A549 (cell line): Measurements from ENCODE around the gene FAM240A. TPM values are rescaled to one million over a fixed set of nuclear protein-coding genes. Genes with fewer than 3 reads are reported as not detected.

Source experiments
- ATAC-seq, 2 experiments: fragments of 200-7000 bp in 1 of 2; fragments of >200 bp in 1 of 2; cut with Nextera tagmentation in 1 of 2; cut with Tn5 transposase in 1 of 2; 3 replicates each; pipeline versions ENCODE4 v1.8.0 to v1.9.1; 2018 to 2020; ENCODE audit warnings: mild to moderate bottlenecking in 1 of 2, moderate library complexity in 1 of 2
- CTCF ChIA-PET: fragments of 300-600 bp; sonication (Branson Sonifier 250); formaldehyde crosslinking; extraction: SDS; loops from one replicate; lab custom pipeline; 2021; ENCODE audit warnings: antibody characterized with exemption, inconsistent platforms; lab: Yijun Ruan, JAX
- POLR2A ChIA-PET: fragments of 350-600 bp; formaldehyde crosslinking; extraction: SDS; loops from one replicate; lab custom pipeline; 2021; ENCODE audit warnings: antibody characterized with exemption, inconsistent platforms; lab: Yijun Ruan, JAX
- DNase-seq, 2 experiments: peaks; one replicate each; pipeline versions ENCODE4 v3.0.0 to v3.0.0-alpha.2; 2011 to 2016; ENCODE audit warnings: low read depth in 1 of 2, low spot score in 1 of 2
- FAIRE-seq: peaks from 2 replicates; lab custom pipeline; 2011; peaks lifted over from hg19 to GRCh38; lab: Jason Lieb, UNC
- H3K27ac ChIP-seq, 2 experiments: fragments of >200 bp; sonication (Bioruptor Twin); formaldehyde crosslinking; 3 replicates each; pipeline ENCODE4 v1.5.1; 2016 to 2017
- H3K4me1 ChIP-seq: fragments of >200 bp; sonication (Bioruptor Twin); formaldehyde crosslinking; 3 replicates; pipeline ENCODE4 v1.6.1; 2016
- H3K4me2 ChIP-seq: fragments of >200 bp; sonication (Bioruptor Twin); formaldehyde crosslinking; 3 replicates; pipeline ENCODE4 v1.6.1; 2016
- H3K4me3 ChIP-seq: fragments of >200 bp; sonication (Bioruptor Twin); formaldehyde crosslinking; 3 replicates; pipeline ENCODE4 v1.5.1; 2016
- H3K9me3 ChIP-seq: fragments of >200 bp; sonication (Bioruptor Twin); formaldehyde crosslinking; 3 replicates; pipeline ENCODE4 v1.6.1; 2016
- BHLHE40 ChIP-seq: IDR thresholded peaks from 2 replicates; pipeline ENCODE4 v1.6.1; 2012; ENCODE audit warnings: low read depth, low read length, inconsistent platforms
- CBX2 ChIP-seq: fragments of 200-600 bp; sonication (generic); IDR thresholded peaks from 2 replicates; pipeline ENCODE4 v1.6.1; 2016; ENCODE audit warnings: low read depth, mild to moderate bottlenecking, borderline replicate concordance
- CEBPB ChIP-seq, 2 experiments: fragments of >200 bp in 1 of 2; sonication (Bioruptor Twin) in 1 of 2; formaldehyde crosslinking in 1 of 2; IDR thresholded peaks; 2 replicates each; pipeline ENCODE4 v1.6.1; 2012 to 2016
- CHD4 ChIP-seq: fragments of 200-600 bp; sonication (generic); IDR thresholded peaks from 2 replicates; pipeline ENCODE4 v1.6.1; 2016; ENCODE audit warnings: antibody characterized with exemption, mild to moderate bottlenecking, borderline replicate concordance
- EHF ChIP-seq: fragments of 250-450 bp; sonication (Bioruptor Pico); IDR thresholded peaks from 2 replicates; pipeline ENCODE4 v1.5.0; 2020; ENCODE audit warnings: mild to moderate bottlenecking
- ESRRA ChIP-seq: fragments of 150-350 bp; IDR thresholded peaks from 2 replicates; pipeline ENCODE4 v1.6.1; 2014; ENCODE audit warnings: mild to moderate bottlenecking, low read length, borderline replicate concordance
- GATA3 ChIP-seq: IDR thresholded peaks from 2 replicates; pipeline ENCODE4 v1.6.1; 2012; ENCODE audit warnings: borderline replicate concordance
- HEYL ChIP-seq: fragments of 250-450 bp; sonication (Bioruptor Pico); IDR thresholded peaks from 2 replicates; pipeline ENCODE4 v1.8.0; 2021; ENCODE audit warnings: mild to moderate bottlenecking, moderate library complexity
- HOXA7 ChIP-seq: fragments of 250-450 bp; sonication (Bioruptor Pico); IDR thresholded peaks from 2 replicates; pipeline ENCODE4 v1.5.0; 2020; ENCODE audit warnings: mild to moderate bottlenecking, moderate library complexity
- HOXB13 ChIP-seq: fragments of 250-450 bp; sonication (Bioruptor Pico); IDR thresholded peaks from 2 replicates; pipeline ENCODE4 v1.5.0; 2020; ENCODE audit warnings: low read depth, mild to moderate bottlenecking, moderate library complexity
- MAFK ChIP-seq: fragments of 450-650 bp; IDR thresholded peaks from 2 replicates; pipeline ENCODE4 v1.6.1; 2014; ENCODE audit not compliant: partially characterized antibody
- MAZ ChIP-seq: fragments of 150-350 bp; IDR thresholded peaks from 2 replicates; pipeline ENCODE4 v1.6.1; 2014; ENCODE audit warnings: antibody characterized with exemption, low read depth, low read length, borderline replicate concordance
- NFE2L2 ChIP-seq: fragments of 150-350 bp; conservative IDR thresholded peaks from 2 replicates; pipeline ENCODE4 v1.6.1; 2014; ENCODE audit warnings: low read length
- POLR2A ChIP-seq: IDR thresholded peaks from 2 replicates; pipeline ENCODE4 v1.6.1; 2012; ENCODE audit warnings: mild to moderate bottlenecking, low read length
- POLR2AphosphoS2 ChIP-seq: conservative IDR thresholded peaks from 2 replicates; pipeline ENCODE4 v1.6.1; 2012; ENCODE audit warnings: low read length, improper control_type of control experiment, inconsistent platforms
- REST ChIP-seq: fragments of 200-600 bp; sonication (generic); IDR thresholded peaks from 2 replicates; pipeline ENCODE4 v1.6.1; 2016; ENCODE audit warnings: antibody characterized with exemption, mild to moderate bottlenecking, moderate library complexity
- ZC3H11A ChIP-seq: fragments of 450-650 bp; IDR thresholded peaks from 2 replicates; pipeline ENCODE4 v1.6.1; 2014; ENCODE audit warnings: antibody characterized with exemption, mild to moderate bottlenecking
- ZFP36 ChIP-seq: fragments of 450-650 bp; IDR thresholded peaks from 2 replicates; pipeline ENCODE4 v1.6.1; 2014; ENCODE audit warnings: borderline replicate concordance; ENCODE audit not compliant: partially characterized antibody
- ZNF302 ChIP-seq: fragments of 250-450 bp; sonication (Bioruptor Pico); IDR thresholded peaks from 2 replicates; pipeline ENCODE4 v1.9.0; 2021; ENCODE audit warnings: inconsistent platforms, mild to moderate bottlenecking, moderate library complexity
- WGBS: methylation state at CpG from one replicate; pipeline ENCODE4 v1.1.6; 2017; ENCODE audit errors: missing lambda C conversion rate; 5-methylcytosine and 5-hydroxymethylcytosine counted together
- polyA plus RNA-seq, 4 experiments: library from polyadenylated mRNA; depleted of rRNA in 3 of 4; stranded (reverse); fragments of >200 nt; fragmentation: RNase III in 1 of 4; extraction: RNeasy Plus Mini Kit Qiagen cat#74134 plus additional on column Dnase treatment in 1 of 4; gene quantifications; 2 replicates in 3 of 4; 3 replicates in 1 of 4; pipeline ENCODE4 v1.2.3, GENCODE V29; 2011 to 2017
- TF ChIP-seq, protein P1 (sequence below): IDR thresholded peaks from 2 replicates; pipeline ENCODE4 v1.6.1; 2012; ENCODE audit warnings: low read depth, borderline replicate concordance

FAM240A gene
- polyA plus RNA-seq, 2 of the 4 experiments (the other 2 are of a cell fraction), result not detected

DNA sequence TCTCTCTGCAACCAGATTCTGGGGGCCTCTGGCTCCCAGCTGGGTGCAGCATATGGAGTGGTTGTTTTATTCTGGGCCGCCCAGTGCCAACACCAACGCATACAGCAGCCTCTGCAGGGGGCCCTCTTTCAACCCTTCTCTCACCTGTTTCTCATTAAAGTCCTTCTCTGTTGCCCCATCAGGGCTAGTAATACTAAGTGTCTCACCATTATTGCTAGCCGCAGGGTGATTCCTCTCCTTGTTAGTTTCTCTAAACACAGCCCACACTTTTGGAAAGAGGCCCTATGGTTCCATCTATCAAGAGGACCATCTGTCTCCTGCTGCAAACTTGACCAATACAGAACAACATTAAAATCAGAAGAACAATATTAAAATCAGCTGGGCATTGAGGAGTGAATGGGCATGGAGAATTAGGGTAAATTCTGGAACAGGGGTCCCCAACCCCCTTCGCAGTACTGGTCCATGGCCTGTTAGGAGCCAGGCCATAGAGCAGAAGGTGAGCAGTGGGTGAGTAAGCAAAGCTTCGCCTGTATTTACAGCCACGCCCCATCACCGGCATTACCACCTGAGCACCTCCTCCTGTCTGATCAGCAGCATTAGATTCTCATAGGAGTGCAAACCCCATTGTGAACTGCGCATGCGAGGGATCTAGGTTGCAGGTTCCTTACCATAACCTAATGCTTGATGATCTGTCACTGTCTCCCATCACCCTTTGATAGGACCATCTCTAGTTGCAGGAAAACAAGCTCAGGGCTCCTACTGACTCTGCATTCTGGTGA lies 44.6 kb downstream of the FAM240A start:
- peaks cover 3% of the 10 kb centered on the region; the same call in 2 of the 3 replicates for H3K9me3 ChIP-seq
- no peak for ATAC-seq
- POLR2A ChIA-PET, result no interaction called here
- CTCF ChIA-PET, result interaction anchor here (1.4 kb wide), 1 partner anchor 168 kb away, joined by 5 read pairs; no protein-coding TSS in a partner anchor
- no peak overlapping the region for H3K27ac ChIP-seq
- H3K4me2 ChIP-seq, result no peak overlapping the region
- TF ChIP-seq ZNF302 (CRISPR knock-in tag) (no peak), BHLHE40 (no peak), REST (no peak), HOXA7 (no peak), CEBPB (IDR thresholded peaks at IDR 0.05) (no peak), GATA3 (no peak), NFE2L2 (no peak), EHF (CRISPR knock-in tag) (no peak), ESRRA (no peak)
- FAIRE-seq, result no peak
- H3K4me3 ChIP-seq, result no peak overlapping the region
- no peak for DNase-seq
- no peaks in the 10 kb centered on the region for H3K4me1 ChIP-seq
- WGBS, result 54% methylated on average over 9 of the region's 9 CpGs

DNA sequence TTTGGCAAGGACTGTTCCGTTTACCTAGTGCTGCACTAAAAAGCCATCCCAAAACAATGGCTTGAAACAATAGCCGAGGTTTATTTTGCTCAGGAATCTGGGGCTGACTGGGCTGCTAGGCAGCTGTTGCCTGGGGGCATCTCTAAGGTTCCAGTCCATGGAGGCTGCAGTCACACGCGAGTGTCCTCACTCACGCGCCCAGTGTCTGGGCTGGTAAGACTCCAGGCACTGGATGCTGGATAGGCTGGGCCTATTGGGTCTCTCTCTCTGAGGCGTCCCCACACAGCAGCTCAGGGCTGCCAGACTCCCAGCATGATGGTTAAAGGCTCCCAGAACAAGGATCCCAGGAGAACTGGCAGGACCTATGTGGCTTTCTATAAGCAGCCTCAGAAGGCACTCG lies 47.0 kb downstream of the FAM240A start:
- no peak overlapping the region for H3K4me3 ChIP-seq
- CTCF ChIA-PET, result interaction anchor here (0.6 to 2.0 kb wide), 2 partner anchors 171 to 472 kb away, joined by 4 to 6 read pairs; no protein-coding TSS in a partner anchor
- FAIRE-seq, result no peak
- TF ChIP-seq REST (no peak), ZC3H11A (no peak), HOXA7 (no peak), POLR2AphosphoS2 (no peak), ZNF302 (CRISPR knock-in tag) (no peak), ZFP36 (no peak)
- TF ChIP-seq, all 56 proteins: peak for 0
- H3K9me3 ChIP-seq, result no peaks in the 10 kb centered on the region
- 77% methylated on average over 7 of the region's 8 CpGs for WGBS
- no peak overlapping the region for H3K27ac ChIP-seq
- ATAC-seq (no peak), DNase-seq (no peak)
- no peak overlapping the region for H3K4me2 ChIP-seq
- no peaks in the 10 kb centered on the region for H3K4me1 ChIP-seq
- POLR2A ChIA-PET, result no interaction called here

- ChIA-PET CTCF (interaction anchor here (0.6 to 2.0 kb wide), 2 partner anchors 172 to 472 kb away, joined by 4 to 6 read pairs; no protein-coding TSS in a partner anchor), POLR2A (no interaction called here)
- H3K4me3 ChIP-seq, result no peak overlapping the region
- no peak overlapping the region for H3K27ac ChIP-seq
- DNase-seq (no peak), ATAC-seq (no peak), FAIRE-seq (no peak)
- H3K4me1 ChIP-seq, result no peaks in the 10 kb centered on the region
- H3K4me2 ChIP-seq, result no peak overlapping the region
- H3K9me3 ChIP-seq, result no peaks in the 10 kb centered on the region
- WGBS, result 81% methylated on average over 5 of the region's 6 CpGs
- TF ChIP-seq GATA3 (no peak), POLR2A (no peak), MAZ (no peak), HOXB13 (no peak), CBX2 (no peak), ZNF302 (CRISPR knock-in tag) (no peak), POLR2AphosphoS2 (no peak), CHD4 (no peak), HEYL (CRISPR knock-in tag) (no peak), MAFK (no peak), REST (no peak), ESRRA (no peak)
- TF ChIP-seq, protein P1, sequence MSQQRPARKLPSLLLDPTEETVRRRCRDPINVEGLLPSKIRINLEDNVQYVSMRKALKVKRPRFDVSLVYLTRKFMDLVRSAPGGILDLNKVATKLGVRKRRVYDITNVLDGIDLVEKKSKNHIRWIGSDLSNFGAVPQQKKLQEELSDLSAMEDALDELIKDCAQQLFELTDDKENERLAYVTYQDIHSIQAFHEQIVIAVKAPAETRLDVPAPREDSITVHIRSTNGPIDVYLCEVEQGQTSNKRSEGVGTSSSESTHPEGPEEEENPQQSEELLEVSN, result no peak
Measured at GRCh38 chr3:46660003-46660402, 47.7 kb downstream of the FAM240A start.
